Measurements from ENCODE around the gene PLCG1. TPM values are rescaled to one million over a fixed set of nuclear protein-coding genes. Genes with fewer than 3 reads are reported as not detected.

The PLCG1 gene
- total and polyA plus RNA-seq, 2 donors (not counting 3 experiments of a cell fraction or from before 2014, with no cell fraction given): 164 to 224 TPM

DNA sequence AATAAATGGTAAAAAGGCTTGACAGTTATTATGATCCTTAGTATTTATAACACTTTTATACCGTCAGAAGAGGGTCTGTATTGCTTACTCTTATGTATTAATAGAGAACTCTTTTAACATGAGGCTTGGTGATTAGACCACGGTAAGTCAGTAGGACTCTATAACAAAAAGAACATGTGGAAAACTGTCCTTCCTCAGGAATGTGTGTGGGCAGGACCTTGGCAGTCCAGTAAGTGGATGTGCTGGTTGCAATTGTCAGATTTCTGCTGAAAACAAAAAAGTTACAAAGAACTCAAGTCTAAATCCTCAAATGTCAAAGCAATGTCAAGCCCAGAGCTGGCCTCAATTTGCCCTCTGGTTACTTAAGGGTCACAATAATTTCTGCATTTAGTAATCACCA, 81.1 kb downstream of the PLCG1 start:
- POLR2A ChIA-PET: interaction anchor here (1.7 kb wide), 1 partner anchor 27 kb away, joined by 4 read pairs; no protein-coding TSS in a partner anchor
- Histone ChIP-seq H3K4me3 (replicated peaks in 1 of 3; ENCODE audit: insufficient read depth in 1 of 3, low read depth in 1 of 3, low read length in 3 of 3) (no peak overlapping the region), H4K20me1 (replicated peaks; ENCODE audit: control insufficient read depth, extremely low read depth, insufficient read depth, low read length) (no peaks in the 10 kb centered on the region), H3K27ac (ENCODE audit: insufficient read depth, low read depth, low read length) (no peak overlapping the region), H3K27me3 (ENCODE audit: control insufficient read depth in 2 of 2, insufficient read depth in 2 of 2, low read length in 2 of 2) (no peaks in the 10 kb centered on the region), H3K9ac (replicated peaks; ENCODE audit: extremely low read depth, insufficient read depth, low read length) (no peak overlapping the region), H3K9me1 (replicated peaks; ENCODE audit: control insufficient read depth, extremely low read depth, insufficient read depth, low read length) (no peaks in the 10 kb centered on the region), H3K36me3 (ENCODE audit: control insufficient read depth in 2 of 2, extremely low read depth in 1 of 2, insufficient read depth in 2 of 2, low read length in 2 of 2) (no peaks in the 10 kb centered on the region), H3K4me1 (ENCODE audit: control insufficient read depth, extremely low read depth, insufficient read depth, low read length) (no peaks in the 10 kb centered on the region), H3K4me2 (ENCODE audit: insufficient read depth, low read length) (no peak overlapping the region), H3K9me3 (replicated peaks; ENCODE audit: control insufficient read depth, insufficient read depth, low read length) (no peaks in the 10 kb centered on the region), H2AFZ (ENCODE audit: low read depth, low read length) (no peak overlapping the region), H3K79me2 (ENCODE audit: control insufficient read depth, insufficient read depth, low read length) (no peaks in the 10 kb centered on the region)
- FAIRE-seq: no peak
- CTCF ChIA-PET: interaction anchor here (0.7 to 1.9 kb wide), 3 partner anchors 14 to 114 kb away, joined by 4 to 7 read pairs (median 7); no protein-coding TSS in a partner anchor
- BruUV-seq (replicated peaks): no TSS peak
- intact Hi-C loops (cut with micrococcal nuclease) (no loop called here), dilution Hi-C loops (cut with MboI; ENCODE audit: extremely low pct_ligation_motif_present, low sequenced_read_pairs) (no loop called here)
- TF ChIP-seq MYC (IDR thresholded peaks at IDR 0.05; ENCODE audit: low read depth, low read length): no peak
- TF ChIP-seq GATA2 (IDR thresholded peaks at IDR 0.05; ENCODE audit: insufficient read depth, insufficient read length, low read depth, low read length): no peak
- no peak for TF ChIP-seq EZH2 (IDR thresholded peaks at IDR 0.05; ENCODE audit: borderline replicate concordance, low read depth, low read length, severe bottlenecking)
- TF ChIP-seq, protein P1, sequence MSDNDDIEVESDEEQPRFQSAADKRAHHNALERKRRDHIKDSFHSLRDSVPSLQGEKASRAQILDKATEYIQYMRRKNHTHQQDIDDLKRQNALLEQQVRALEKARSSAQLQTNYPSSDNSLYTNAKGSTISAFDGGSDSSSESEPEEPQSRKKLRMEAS (IDR thresholded peaks at IDR 0.05; ENCODE audit: insufficient read depth, insufficient read length): no peak
- TF ChIP-seq POLR2A (IDR thresholded peaks at IDR 0.05; ENCODE audit: low read depth, low read length): no peak
- TF ChIP-seq POLR2AphosphoS5 (IDR thresholded peaks at IDR 0.05; ENCODE audit: insufficient read depth, low read depth, low read length): no peak
- TF ChIP-seq FOS (IDR thresholded peaks at IDR 0.05; ENCODE audit: borderline replicate concordance, insufficient read depth, low read length): no peak
- TF ChIP-seq, protein P2, sequence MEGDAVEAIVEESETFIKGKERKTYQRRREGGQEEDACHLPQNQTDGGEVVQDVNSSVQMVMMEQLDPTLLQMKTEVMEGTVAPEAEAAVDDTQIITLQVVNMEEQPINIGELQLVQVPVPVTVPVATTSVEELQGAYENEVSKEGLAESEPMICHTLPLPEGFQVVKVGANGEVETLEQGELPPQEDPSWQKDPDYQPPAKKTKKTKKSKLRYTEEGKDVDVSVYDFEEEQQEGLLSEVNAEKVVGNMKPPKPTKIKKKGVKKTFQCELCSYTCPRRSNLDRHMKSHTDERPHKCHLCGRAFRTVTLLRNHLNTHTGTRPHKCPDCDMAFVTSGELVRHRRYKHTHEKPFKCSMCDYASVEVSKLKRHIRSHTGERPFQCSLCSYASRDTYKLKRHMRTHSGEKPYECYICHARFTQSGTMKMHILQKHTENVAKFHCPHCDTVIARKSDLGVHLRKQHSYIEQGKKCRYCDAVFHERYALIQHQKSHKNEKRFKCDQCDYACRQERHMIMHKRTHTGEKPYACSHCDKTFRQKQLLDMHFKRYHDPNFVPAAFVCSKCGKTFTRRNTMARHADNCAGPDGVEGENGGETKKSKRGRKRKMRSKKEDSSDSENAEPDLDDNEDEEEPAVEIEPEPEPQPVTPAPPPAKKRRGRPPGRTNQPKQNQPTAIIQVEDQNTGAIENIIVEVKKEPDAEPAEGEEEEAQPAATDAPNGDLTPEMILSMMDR (IDR thresholded peaks at IDR 0.05; ENCODE audit: extremely low read depth in 1 of 2, insufficient read depth in 1 of 2, low read depth in 1 of 2, low read length in 2 of 2): no peak
- no peak for TF ChIP-seq JUN (IDR thresholded peaks at IDR 0.05; ENCODE audit: borderline replicate concordance, insufficient read depth, insufficient read length, low read depth)
- no peak for DNase-seq (ENCODE audit: low read depth, low spot score)

Data from endothelial cell of umbilical vein (primary cell).